Measurements from ENCODE around the gene AKAP6. TPM values are rescaled to one million over a fixed set of nuclear protein-coding genes. Genes with fewer than 3 reads are reported as not detected.

The AKAP6 gene
- total and polyA plus RNA-seq, 2 experiments from 2014 or later = 0.38 to 0.42 TPM

- Histone ChIP-seq H3K4me2 (no peak overlapping the region), H3K4me3 (no peak overlapping the region), H3K27ac (ENCODE audit: low read depth) (no peak overlapping the region), H3F3A (replicated peaks; ENCODE audit: low read depth) (no peaks in the 10 kb centered on the region), H3K36me3 (ENCODE audit: insufficient read depth) (no peaks in the 10 kb centered on the region), H2AFZ (no peak overlapping the region), H3K9me2 (ENCODE audit: insufficient read depth) (no peaks in the 10 kb centered on the region), H3K4me1 (ENCODE audit: insufficient read depth) (peaks cover 18% of the 10 kb centered on the region), H3K27me3 (ENCODE audit: insufficient read depth) (no peaks in the 10 kb centered on the region), H3K79me2 (replicated peaks; ENCODE audit: insufficient read depth) (no peaks in the 10 kb centered on the region), H4K20me1 (replicated peaks; ENCODE audit: insufficient read depth) (no peaks in the 10 kb centered on the region)
- Mint-ChIP-seq H3K36me3 (ENCODE audit: low read depth) (no peaks in the 10 kb centered on the region), H3K4me1 (peaks cover 23% of the 10 kb centered on the region), H3K4me3 (no peak overlapping the region), H3K9me3 (no peaks in the 10 kb centered on the region), H3K27me3 (ENCODE audit: insufficient read depth, low read depth, poor library complexity) (peaks cover 1% of the 10 kb centered on the region), H3K27ac (no peak overlapping the region)
- DNase-seq (ENCODE audit: low spot score) (no peak), ATAC-seq (no peak)
- TF ChIP-seq ZNF331 (CRISPR knock-in tag; IDR thresholded peaks at IDR 0.05; ENCODE audit: low read depth) (no peak), REST (IDR thresholded peaks at IDR 0.05; ENCODE audit: unreplicated experiment) (no peak), EZH2phosphoT487 (IDR thresholded peaks at IDR 0.05; ENCODE audit: unreplicated experiment) (no peak), ZNF114 (CRISPR knock-in tag; IDR thresholded peaks at IDR 0.05) (no peak), ZNF462 (CRISPR knock-in tag; IDR thresholded peaks at IDR 0.05) (no peak), JUNB (IDR thresholded peaks at IDR 0.05; ENCODE audit: unreplicated experiment) (no peak), POLR2AphosphoS5 (IDR thresholded peaks at IDR 0.05; ENCODE audit: low read depth) (no peak), STAT1 (IDR thresholded peaks at IDR 0.05; ENCODE audit: unreplicated experiment) (no peak), NANOG (IDR thresholded peaks at IDR 0.05; ENCODE audit: borderline replicate concordance) (no peak), EZH2 (IDR thresholded peaks at IDR 0.05; ENCODE audit: low read depth, unreplicated experiment) (no peak), CREB1 (CRISPR knock-in tag; IDR thresholded peaks at IDR 0.05; ENCODE audit: low read depth) (no peak)
- TF ChIP-seq, protein P1, sequence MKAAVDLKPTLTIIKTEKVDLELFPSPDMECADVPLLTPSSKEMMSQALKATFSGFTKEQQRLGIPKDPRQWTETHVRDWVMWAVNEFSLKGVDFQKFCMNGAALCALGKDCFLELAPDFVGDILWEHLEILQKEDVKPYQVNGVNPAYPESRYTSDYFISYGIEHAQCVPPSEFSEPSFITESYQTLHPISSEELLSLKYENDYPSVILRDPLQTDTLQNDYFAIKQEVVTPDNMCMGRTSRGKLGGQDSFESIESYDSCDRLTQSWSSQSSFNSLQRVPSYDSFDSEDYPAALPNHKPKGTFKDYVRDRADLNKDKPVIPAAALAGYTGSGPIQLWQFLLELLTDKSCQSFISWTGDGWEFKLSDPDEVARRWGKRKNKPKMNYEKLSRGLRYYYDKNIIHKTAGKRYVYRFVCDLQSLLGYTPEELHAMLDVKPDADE (IDR thresholded peaks at IDR 0.05) = no peak
- TF ChIP-seq, protein P2, sequence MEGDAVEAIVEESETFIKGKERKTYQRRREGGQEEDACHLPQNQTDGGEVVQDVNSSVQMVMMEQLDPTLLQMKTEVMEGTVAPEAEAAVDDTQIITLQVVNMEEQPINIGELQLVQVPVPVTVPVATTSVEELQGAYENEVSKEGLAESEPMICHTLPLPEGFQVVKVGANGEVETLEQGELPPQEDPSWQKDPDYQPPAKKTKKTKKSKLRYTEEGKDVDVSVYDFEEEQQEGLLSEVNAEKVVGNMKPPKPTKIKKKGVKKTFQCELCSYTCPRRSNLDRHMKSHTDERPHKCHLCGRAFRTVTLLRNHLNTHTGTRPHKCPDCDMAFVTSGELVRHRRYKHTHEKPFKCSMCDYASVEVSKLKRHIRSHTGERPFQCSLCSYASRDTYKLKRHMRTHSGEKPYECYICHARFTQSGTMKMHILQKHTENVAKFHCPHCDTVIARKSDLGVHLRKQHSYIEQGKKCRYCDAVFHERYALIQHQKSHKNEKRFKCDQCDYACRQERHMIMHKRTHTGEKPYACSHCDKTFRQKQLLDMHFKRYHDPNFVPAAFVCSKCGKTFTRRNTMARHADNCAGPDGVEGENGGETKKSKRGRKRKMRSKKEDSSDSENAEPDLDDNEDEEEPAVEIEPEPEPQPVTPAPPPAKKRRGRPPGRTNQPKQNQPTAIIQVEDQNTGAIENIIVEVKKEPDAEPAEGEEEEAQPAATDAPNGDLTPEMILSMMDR (conservative IDR thresholded peaks at IDR 0.05; ENCODE audit: low read depth in 2 of 2) = no peak
These were observed 301.6 kb downstream of the AKAP6 start for GRCh38 chr14:32630701-32631100.

Measured in GM23338 (cell line).